ENCODE data around the gene CENPP. TPM values are rescaled to one million over a fixed set of nuclear protein-coding genes. Genes with fewer than 3 reads are reported as not detected.

Gene CENPP
- total RNA-seq, 1 experiment from 2014 or later, result 6.3 TPM

DNA sequence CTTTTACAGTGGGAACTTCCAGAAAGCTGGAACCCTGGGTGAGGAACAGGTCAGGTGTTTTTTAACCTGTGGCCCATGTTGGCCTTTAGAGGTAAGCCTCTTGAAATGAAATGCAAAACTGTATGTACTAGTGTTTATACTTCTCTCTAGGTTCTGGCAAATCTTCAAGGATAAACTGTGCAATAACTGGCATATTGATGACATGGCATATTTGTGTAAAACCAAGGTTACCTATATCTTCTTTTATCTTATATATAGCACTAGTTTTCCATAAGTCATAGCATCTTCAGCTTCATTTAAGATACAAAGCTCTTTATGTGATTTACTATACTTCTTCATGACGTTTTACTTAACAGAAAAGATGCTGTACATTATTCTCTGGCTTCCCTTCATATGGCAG lies 24.8 kb upstream of the CENPP start:
- in situ Hi-C loops (cut with HindIII; ENCODE audit: low pct_unique_long_range_greater_than_20kb, low sequenced_read_pairs), result no loop called here
- no peak for DNase-seq (ENCODE audit: low read depth, low spot score)

DNA sequence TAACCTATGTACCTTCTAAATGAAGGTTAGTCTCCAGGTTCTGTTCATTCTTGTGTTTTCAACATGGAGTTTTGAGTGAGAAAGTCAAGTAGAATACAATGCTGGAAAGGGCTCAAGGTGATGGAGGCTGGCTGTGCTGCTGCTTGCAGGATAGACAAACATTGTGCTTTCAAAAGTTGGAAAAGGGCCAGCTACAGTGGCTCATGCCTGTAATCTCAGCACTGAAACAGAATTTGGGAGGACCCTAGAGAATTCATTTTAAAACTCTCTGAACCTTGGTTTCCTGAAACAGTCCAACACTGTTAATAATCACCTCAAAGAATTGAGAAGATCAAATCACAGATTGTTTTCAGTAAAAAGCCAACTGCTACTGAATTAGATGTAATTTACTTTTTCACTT lies 16.9 kb upstream of the CENPP start:
- in situ Hi-C loops (cut with HindIII; ENCODE audit: low pct_unique_long_range_greater_than_20kb, low sequenced_read_pairs), result no loop called here
- no peak for DNase-seq (ENCODE audit: low read depth, low spot score)

DNA sequence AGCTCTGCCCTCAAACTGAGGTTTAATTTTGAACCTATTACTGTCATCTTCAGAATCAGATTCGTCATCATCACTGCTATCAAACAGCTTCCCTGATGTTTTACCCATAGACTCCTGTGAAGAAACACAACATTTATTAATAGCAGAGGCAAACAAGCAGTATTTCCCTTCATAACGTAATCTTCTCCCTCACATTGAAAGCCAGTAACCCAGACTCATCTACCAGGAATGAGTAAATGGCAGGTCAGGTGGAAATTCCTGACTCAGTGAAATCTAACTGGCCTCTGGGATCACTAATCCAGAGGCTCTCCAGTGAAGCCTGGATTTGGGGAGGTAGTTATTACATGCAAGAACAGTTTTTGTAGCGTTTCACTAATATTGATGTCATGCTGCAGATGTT lies 15.2 kb upstream of the CENPP start:
- no peak for DNase-seq (ENCODE audit: low read depth, low spot score)
- in situ Hi-C loops (cut with HindIII; ENCODE audit: low pct_unique_long_range_greater_than_20kb, low sequenced_read_pairs), result no loop called here

DNA sequence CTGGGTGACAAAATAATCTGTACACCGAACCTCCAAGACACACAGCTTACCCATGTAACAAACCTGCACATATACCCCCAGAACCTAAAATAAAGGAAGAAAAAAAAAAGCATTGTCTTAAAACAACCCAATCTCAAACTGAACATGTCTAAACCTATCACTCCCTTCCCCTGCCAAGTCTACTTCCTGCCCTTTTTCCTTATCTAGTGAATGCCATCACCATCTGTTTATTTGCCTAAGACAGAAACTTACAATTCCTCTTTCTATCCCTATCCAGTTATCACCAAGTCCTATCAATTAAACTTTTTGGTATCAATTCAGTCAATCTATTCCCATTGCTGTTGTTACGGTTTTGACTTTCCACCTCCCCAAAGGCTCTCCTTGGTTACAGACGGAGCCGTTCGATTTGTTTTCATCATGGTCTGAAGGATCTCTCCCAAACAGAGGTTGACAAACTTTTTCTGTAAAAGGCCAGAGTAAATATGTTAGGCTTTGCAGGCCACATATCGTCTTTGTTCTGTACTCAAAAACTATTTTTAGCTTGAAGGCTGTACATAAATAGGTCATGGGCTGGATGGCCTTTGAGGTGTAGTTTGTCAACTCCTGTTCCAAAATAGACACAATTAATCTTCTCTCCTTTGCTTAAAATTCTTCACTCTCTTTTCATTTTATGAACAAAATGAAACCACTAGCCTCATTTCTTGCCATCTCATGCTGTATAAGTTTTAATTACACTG lies 12.7 kb upstream of the CENPP start:
- no peak for DNase-seq (ENCODE audit: low read depth, low spot score)
- in situ Hi-C loops (cut with HindIII; ENCODE audit: low pct_unique_long_range_greater_than_20kb, low sequenced_read_pairs), result no loop called here

DNA sequence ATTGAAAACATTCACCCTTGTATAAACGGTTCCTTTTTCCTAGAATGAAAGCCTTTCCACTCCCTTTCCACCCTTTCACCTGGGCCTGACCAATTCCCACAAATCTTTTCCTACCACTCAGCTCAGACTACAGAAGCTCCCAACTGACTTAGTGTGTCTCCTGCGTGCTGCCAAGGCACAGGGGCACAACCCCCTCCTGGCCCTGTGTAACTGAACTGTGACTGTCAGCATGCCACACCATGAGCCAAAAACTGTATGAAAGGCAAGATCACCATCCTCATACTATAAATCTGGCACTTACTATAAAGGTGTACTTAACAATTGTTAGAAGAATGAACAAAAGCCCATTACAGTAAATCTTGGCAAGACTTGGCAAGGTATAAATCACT lies 12.1 kb upstream of the CENPP start:
- in situ Hi-C loops (cut with HindIII; ENCODE audit: low pct_unique_long_range_greater_than_20kb, low sequenced_read_pairs), result no loop called here
- no peak for DNase-seq (ENCODE audit: low read depth, low spot score)

DNA sequence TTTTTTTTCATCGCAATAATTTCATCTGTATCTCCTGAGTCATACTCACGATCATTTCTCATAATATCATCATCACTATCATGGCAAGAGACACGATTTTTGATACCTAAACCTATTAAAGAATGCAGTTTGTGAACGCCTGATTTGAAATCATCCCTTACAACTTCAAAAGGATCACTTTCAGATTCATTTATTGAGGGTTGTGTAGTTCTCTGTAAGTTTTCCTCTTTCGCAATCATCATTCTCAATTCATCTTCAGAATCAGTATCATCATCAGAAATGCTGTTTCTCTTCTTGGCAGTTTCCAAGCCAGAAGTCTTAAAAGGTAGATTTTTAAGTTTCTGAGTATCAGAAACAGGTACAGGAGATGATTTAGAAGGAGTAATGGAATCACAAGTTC lies 10.3 kb upstream of the CENPP start:
- no peak for DNase-seq (ENCODE audit: low read depth, low spot score)
- in situ Hi-C loops (cut with HindIII; ENCODE audit: low pct_unique_long_range_greater_than_20kb, low sequenced_read_pairs), result no loop called here

DNA sequence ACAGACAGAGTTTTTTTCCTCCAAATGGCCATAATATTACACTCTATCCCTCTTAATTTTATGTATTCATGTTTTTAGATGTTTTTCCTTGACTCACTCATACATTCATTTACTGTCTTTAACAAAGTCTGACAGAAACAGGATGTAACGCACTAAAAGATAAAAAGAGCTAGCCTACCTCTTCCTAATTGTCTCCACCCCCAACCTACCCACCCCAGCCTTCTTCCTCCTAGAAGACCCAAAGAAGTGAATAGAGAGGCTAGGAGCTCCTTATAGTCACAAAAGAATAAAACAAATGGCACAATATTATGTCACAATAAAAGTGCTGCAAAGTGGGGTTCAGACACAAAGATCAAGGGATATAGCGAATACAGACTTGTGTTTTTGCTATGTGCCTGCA lies 1.3 kb upstream of the CENPP start:
- in situ Hi-C loops (cut with HindIII; ENCODE audit: low pct_unique_long_range_greater_than_20kb, low sequenced_read_pairs), result no loop called here
- no peak for DNase-seq (ENCODE audit: low read depth, low spot score)

DNA sequence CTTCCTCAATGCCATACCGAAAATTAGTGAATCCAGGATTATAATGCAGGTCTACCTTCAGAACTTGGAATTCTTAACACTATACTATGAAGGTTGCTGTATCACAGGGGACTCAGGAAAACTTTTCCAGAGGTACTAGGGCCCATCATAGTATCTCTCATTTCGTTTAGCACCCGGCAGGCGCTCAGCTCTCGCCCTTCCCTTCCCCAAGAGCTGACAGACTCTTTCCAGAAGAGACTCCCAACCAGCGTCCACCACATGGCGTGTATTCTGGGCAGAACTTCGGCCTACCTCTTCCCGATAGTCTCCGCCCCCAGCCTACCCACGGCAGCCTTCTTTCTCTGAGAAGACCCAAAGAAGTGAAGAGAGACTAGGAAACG lies 874 bp upstream of the CENPP start:
- in situ Hi-C loops (cut with HindIII; ENCODE audit: low pct_unique_long_range_greater_than_20kb, low sequenced_read_pairs), result no loop called here
- no peak for DNase-seq (ENCODE audit: low read depth, low spot score)

DNA sequence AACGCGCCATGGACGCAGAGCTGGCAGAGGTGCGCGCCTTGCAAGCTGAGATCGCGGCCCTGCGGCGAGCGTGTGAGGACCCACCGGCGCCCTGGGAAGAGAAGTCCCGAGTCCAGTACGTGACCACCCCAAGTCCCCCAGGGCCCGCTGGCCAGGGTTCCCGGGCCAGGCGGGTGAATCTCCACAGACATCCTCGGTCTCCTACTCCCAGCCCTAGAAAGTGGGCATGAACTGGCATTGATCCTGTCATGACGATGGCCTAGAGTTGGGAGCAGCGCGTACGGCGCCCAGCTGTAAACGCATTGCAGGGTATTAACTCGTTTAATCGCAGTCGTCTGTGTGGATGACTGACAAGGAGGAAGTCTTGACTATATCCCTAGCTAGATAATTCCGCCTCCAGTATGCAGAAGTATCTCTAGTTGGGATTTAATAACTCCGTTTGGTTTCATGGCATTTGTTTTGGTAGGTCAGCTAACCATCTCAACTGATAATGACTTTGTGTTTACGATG lies 293 bp downstream of the CENPP start:
- no peak for DNase-seq (ENCODE audit: low read depth, low spot score)
- in situ Hi-C loops (cut with HindIII; ENCODE audit: low pct_unique_long_range_greater_than_20kb, low sequenced_read_pairs), result no loop called here

DNA sequence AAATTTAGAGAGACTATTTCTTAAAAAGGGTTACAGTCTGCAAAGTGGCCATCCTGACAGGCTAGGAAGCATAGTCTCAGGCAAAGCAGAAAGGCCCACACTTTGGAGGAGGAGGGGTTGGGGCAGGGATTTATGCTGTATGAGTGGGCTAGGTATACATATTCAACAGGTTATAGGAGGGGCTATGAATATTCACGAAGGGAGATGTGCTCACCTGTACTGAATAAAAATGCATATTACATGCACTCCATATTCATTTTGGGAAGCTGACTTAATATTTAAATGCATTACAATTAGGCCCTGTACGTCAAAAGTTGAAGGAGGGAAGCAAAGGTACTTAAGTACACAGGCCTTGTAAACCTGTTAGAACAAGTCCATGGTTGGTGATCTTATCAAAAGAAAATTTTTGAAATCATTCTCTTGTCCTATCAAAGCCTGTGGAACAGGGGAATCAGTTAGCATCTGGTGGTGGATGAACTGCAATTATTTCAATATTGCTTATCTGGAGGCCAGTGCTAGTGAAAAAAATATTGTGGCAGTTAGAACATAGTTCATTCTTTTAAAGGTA lies 1.6 kb downstream of the CENPP start:
- in situ Hi-C loops (cut with HindIII; ENCODE audit: low pct_unique_long_range_greater_than_20kb, low sequenced_read_pairs), result no loop called here
- DNase-seq (ENCODE audit: low read depth, low spot score), result no peak

DNA sequence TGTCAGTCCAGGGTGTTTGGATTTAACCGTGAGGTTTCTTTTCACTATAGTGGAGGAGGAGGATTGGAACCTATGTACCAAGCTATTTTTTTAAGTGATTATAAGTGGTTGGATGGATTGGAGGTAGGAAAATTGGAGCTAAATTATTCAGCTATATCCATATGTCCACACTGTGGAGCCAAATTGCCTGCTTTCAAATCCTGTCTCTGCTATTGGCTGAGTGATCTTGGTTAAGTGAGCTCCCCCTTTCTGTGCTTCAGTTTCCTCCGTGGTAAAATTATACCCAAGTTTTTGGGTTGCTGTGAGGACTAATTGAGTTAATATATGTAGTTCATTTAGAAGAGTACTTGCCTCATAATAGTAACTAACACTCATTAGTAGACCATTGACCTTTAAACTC lies 2.5 kb downstream of the CENPP start:
- in situ Hi-C loops (cut with HindIII; ENCODE audit: low pct_unique_long_range_greater_than_20kb, low sequenced_read_pairs), result no loop called here
- peak; percentile 72 for DNase-seq (ENCODE audit: low read depth, low spot score)

DNA sequence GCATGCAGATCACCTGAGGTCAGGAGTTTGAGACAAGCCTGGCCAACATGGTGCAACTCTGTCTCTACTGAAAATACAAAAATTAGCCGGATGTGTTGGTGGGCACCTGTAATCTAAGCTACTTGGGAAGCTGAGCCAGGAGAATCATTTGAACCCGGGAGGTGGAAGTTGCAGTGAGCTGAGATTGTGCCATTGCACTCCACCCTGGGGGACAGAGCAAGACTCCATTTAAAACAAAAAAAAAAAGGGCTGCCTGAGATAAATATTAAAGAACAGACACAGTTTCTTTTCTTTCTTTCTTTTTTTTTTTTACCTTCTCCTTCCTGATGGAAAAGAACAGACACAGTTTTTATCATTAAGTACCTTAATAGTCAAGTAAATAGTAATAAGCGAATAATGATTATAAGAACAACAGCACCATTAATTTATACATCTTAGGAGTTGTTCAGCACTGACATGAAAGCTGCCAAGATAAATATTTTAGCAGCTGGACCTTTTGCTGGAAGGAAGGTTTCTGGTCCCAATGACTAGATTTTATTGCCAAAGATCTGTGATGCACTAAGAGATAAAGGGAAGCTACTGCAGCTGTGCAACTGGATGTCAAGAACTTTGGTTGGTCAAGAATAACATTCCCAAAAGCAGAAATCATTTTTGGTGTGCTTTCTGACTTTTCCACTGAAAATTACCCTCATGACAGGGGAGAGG lies 7.0 kb downstream of the CENPP start:
- no peak for DNase-seq (ENCODE audit: low read depth, low spot score)
- in situ Hi-C loops (cut with HindIII; ENCODE audit: low pct_unique_long_range_greater_than_20kb, low sequenced_read_pairs), result no loop called here

DNA sequence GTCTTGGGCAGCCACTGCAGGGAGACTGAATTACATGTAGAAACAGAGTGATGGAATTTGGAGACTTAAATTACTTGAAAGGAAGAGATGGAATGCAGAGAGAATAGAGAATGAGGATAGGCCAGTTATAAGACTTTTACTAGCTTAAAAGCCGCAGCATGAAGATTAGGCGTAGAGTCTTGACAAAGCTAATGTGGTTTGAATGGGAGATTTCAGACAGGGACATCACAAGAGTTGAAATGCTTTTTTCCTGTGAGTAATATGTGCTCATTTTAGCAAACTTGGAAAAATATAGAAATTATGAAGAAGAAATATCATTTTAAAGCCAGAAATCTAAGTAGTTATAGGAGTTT lies 7.5 kb downstream of the CENPP start:
- in situ Hi-C loops (cut with HindIII; ENCODE audit: low pct_unique_long_range_greater_than_20kb, low sequenced_read_pairs), result no loop called here

DNA sequence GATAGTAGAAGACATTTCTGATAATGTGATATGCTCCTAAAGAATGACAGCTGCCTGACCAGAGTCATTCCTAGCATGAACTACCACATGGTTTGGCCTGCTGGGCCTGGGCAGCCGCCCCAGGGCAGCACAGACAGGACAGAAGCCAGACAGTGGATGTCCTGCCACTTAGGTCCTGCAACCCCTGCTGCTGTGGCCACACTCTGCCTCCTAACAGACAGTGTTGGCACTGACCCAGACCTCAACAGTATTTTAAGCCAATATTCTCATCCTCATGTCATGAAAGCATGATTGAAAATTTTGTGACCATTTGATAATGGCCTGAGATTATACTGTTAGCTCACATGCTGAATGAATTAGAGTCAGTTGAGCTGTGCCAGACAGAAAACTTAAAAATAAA lies 15.8 kb downstream of the CENPP start:
- in situ Hi-C loops (cut with HindIII; ENCODE audit: low pct_unique_long_range_greater_than_20kb, low sequenced_read_pairs), result no loop called here
- no peak for DNase-seq (ENCODE audit: low read depth, low spot score)

More for the DNA sequence above, 7.5 kb downstream of the CENPP start:
- DNase-seq (ENCODE audit: low read depth, low spot score), result no peak

DNA sequence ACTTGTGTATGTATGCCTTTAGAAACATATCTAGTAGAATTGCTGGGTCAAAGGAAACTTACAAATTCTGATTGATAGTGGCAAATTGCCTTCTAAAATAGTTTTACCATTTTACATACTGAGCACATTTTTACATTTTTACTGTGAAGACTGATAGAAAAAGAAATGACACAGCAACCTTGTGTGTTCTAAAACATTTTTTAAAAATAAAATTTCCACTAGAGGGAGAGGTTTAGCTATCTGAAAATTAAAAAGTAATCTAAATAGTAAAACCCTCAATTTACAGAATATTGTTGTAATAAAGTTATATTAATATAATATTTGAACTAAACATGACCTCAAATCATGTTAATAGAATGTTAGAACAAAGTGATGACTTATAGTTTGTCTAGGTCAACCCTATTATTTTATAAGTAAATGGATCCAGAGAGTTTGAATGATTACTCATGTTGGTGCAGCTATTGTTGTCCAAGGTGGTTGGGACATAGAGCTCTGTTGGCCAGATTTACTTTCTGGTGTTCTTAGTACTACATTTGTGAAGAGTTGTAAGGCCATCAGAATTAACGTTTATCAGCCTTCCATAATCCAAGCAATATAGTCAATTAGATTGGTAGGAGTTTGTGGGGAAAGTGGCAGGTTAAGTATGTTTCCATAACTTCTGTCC lies 17.2 kb downstream of the CENPP start:
- DNase-seq (ENCODE audit: low read depth, low spot score), result peak; percentile 22
- in situ Hi-C loops (cut with HindIII; ENCODE audit: low pct_unique_long_range_greater_than_20kb, low sequenced_read_pairs), result no loop called here

DNA sequence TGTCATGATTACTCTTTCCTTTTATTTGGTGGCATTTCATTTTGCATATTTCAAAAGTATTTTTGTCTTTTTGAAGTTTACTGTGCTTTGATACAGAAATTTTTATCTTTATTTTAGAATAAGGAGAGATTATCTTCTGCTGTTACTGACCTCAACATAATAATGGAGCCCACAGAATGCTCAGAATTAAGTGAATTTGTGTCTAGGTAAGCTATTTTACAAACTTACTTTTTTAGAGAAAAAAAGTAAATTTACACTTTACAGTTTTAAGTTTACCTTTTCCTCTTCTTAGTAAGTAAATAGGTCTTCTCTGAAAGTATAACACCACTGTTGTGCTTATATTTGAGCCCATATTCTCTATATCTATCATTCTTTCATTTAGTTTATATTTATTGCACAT lies 19.8 kb downstream of the CENPP start:
- in situ Hi-C loops (cut with HindIII; ENCODE audit: low pct_unique_long_range_greater_than_20kb, low sequenced_read_pairs), result no loop called here
- no peak for DNase-seq (ENCODE audit: low read depth, low spot score)

DNA sequence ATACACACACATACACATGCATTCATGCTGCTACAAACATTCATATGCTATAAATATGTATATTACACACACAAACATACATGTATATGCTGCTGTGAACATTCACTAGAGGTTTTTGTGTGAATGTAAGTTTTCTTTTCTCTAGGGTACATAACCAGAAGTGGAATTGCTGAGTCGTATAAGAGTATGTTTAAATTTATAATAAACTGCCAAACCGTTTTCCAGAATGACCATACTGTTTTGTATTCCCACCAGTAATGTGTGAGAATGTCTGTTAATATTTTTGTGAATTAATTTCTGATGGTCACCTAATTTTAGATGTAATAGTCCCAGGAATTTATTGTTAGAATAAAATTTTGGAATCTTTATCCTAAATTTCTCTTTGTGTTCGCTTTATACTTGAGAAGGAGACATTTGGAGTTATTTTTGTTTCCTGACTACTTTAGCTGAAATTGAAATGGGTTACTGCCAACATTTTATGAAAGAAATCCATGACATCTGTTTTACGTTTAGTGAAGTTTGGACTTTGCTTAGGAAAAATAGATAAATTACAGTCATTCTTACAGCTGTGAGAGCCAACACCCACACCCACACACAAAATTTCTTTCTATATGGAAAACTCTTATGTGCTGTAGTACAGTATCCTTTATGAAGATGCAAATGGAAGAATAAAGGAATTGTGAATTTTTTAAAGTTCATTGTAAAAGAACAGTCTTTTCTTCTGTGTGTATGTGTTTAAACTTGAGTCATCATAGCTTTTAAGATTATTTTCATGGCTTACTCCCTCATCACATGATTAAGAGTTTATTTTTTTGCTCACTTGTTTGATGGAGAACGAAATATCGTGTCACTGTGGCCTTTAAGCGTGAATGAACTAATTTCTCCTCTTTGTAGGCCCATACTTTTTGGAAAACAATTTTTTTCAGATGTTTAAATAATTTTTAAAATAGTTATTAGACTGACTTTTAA lies 24.3 kb downstream of the CENPP start:
- in situ Hi-C loops (cut with HindIII; ENCODE audit: low pct_unique_long_range_greater_than_20kb, low sequenced_read_pairs), result no loop called here
- DNase-seq (ENCODE audit: low read depth, low spot score), result no peak

DNA sequence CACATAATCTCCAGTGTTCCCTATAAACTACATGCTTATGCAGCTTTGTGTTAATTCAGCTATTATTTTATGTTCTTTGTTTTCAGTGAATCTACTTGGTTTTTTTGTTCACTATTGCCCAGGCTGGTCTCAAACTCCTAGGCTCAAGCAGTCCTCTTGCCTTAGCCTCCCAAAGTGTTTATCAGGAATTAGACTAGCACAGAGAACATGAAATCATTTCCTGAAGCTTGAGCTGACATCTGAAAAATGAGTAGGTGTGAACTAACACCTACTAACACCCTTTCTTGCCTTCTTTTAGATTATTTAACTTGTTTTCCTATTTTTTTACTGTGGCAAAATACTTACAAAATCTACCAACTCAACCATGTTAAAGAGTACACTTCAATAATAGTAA lies 25.0 kb downstream of the CENPP start:
- no peak for DNase-seq (ENCODE audit: low read depth, low spot score)
- in situ Hi-C loops (cut with HindIII; ENCODE audit: low pct_unique_long_range_greater_than_20kb, low sequenced_read_pairs), result no loop called here

All from SK-MEL-5 (cell line).